K562 (cell line): ENCODE measurements around the gene MCU. TPM values are rescaled to one million over a fixed set of nuclear protein-coding genes. Genes with fewer than 3 reads are reported as not detected.
A peak's percentile ranks its signal among the peaks of the same experiment; 100 is the strongest.

ENCODE experiments used
- ATAC-seq: fragments of 200-7000 bp; cut with Tn5 transposase; 3 replicates; pipeline ENCODE4 v1.9.1; 2020; ENCODE audit warnings: moderate library complexity
- BruUV-seq: library from RNA; stranded (reverse); fragments of 400-500 nt; replicated peaks from 2 replicates; lab custom pipeline; 2021; lab: Mats Ljungman, UMichigan
- CTCF ChIA-PET: fragments of 300-600 bp; formaldehyde crosslinking; extraction: SDS; loops from one replicate; lab custom pipeline; 2021; ENCODE audit warnings: low intra/inter-chr PET ratio; lab: Yijun Ruan, JAX
- POLR2A ChIA-PET: fragments of 300-600, 350-650 bp; sonication (Branson Sonifier 250); formaldehyde crosslinking; extraction: SDS; loops from one replicate; lab custom pipeline; 2021; ENCODE audit warnings: antibody characterized with exemption, inconsistent platforms; lab: Yijun Ruan, JAX
- DNase-seq, 4 experiments: peaks; one replicate each; pipeline versions ENCODE4 v3.0.0 to v3.0.0-alpha.2; 2011 to 2018; ENCODE audit warnings: low spot score in 3 of 4, mixed read lengths in 3 of 4; ENCODE audit errors: extremely low read depth in 1 of 4
- FAIRE-seq: peaks from 2 replicates; lab custom pipeline; 2011; peaks lifted over from hg19 to GRCh38; lab: Jason Lieb, UNC
- H2AFZ ChIP-seq: 2 replicates; pipeline ENCODE4 v1.6.0; 2011; ENCODE audit warnings: low read depth, low read length, control low read depth, inconsistent platforms
- H3K27ac ChIP-seq: fragments of 200-600 bp; 3 replicates; pipeline ENCODE4 v1.8.0; 2011; ENCODE audit warnings: low read depth, mild to moderate bottlenecking, control low read depth, inconsistent platforms, low read length, moderate library complexity, mixed read lengths; ENCODE audit errors: extremely low read depth
- H3K27me3 ChIP-seq, 2 experiments: fragments of 300-600 bp in 1 of 2; 2 replicates in 1 of 2; 3 replicates in 1 of 2; pipeline versions ENCODE4 v1.6.0 to v1.8.0; 2011; ENCODE audit warnings: inconsistent platforms in 2 of 2, low read length in 2 of 2, mild to moderate bottlenecking in 1 of 2, mixed read lengths in 1 of 2, moderate library complexity in 1 of 2; ENCODE audit not compliant: control insufficient read depth in 2 of 2, insufficient read depth in 2 of 2
- H3K36me3 ChIP-seq: fragments of 300-600 bp; 3 replicates; pipeline ENCODE4 v1.8.0; 2011; ENCODE audit warnings: mild to moderate bottlenecking, low read length, inconsistent platforms; ENCODE audit not compliant: control insufficient read depth, insufficient read depth
- H3K4me1 ChIP-seq, 2 experiments: fragments of 200-600 bp in 1 of 2; replicated peaks in 1 of 2; 2 replicates in 1 of 2; 3 replicates in 1 of 2; pipeline versions ENCODE4 v1.5.1 to v1.8.0; 2011; ENCODE audit warnings: inconsistent platforms in 2 of 2, low read length in 2 of 2, mild to moderate bottlenecking in 1 of 2, mixed read lengths in 1 of 2, moderate library complexity in 1 of 2; ENCODE audit not compliant: control insufficient read depth in 2 of 2, insufficient read depth in 2 of 2
- H3K4me2 ChIP-seq: 2 replicates; pipeline ENCODE4 v1.6.1; 2011; ENCODE audit warnings: low read length, control low read depth, inconsistent platforms, mixed read lengths; ENCODE audit not compliant: insufficient read depth
- H3K4me3 ChIP-seq: fragments of 200-600 bp; sonication (generic), shearing (Covaris generic); 2 replicates; pipeline ENCODE4 v1.5.1; 2016; ENCODE audit warnings: control low read depth, inconsistent platforms
- H3K79me2 ChIP-seq: fragments of 200-600 bp; 3 replicates; pipeline ENCODE4 v1.8.0; 2011; ENCODE audit warnings: low read length, inconsistent platforms; ENCODE audit not compliant: control insufficient read depth, insufficient read depth
- H3K9ac ChIP-seq, 2 experiments: 2 replicates each; pipeline versions ENCODE4 v1.6.0 to v1.6.1; 2011; ENCODE audit warnings: low read depth in 2 of 2, low read length in 2 of 2, control low read depth in 1 of 2, inconsistent platforms in 1 of 2, mild to moderate bottlenecking in 1 of 2, mixed read lengths in 1 of 2; ENCODE audit not compliant: insufficient read depth in 1 of 2
- H3K9me1 ChIP-seq: one replicate; pipeline ENCODE4 v1.6.0; 2011; ENCODE audit warnings: inconsistent platforms, mild to moderate bottlenecking, low read length, moderate library complexity; ENCODE audit not compliant: control insufficient read depth, insufficient read depth
- H3K9me3 ChIP-seq: replicated peaks from 2 replicates; pipeline ENCODE4 v1.5.1; 2011; ENCODE audit warnings: low read depth, low read length, inconsistent platforms; ENCODE audit not compliant: control insufficient read depth, insufficient read depth
- H4K20me1 ChIP-seq: replicated peaks from 2 replicates; pipeline ENCODE4 v1.6.1; 2011; ENCODE audit warnings: low read length, inconsistent platforms, mixed read lengths; ENCODE audit not compliant: control insufficient read depth, insufficient read depth
- BCOR ChIP-seq: fragments of 450-650 bp; IDR thresholded peaks from 2 replicates; pipeline ENCODE4 v1.6.1; 2016
- CCNT2 ChIP-seq: IDR thresholded peaks from 2 replicates; pipeline ENCODE4 v1.6.1; 2011; ENCODE audit warnings: borderline replicate concordance, low read depth, mild to moderate bottlenecking, moderate library complexity, mixed read lengths, low read length; ENCODE audit not compliant: insufficient read length; ENCODE audit errors: extremely low read depth
- DMBX1 ChIP-seq: fragments of 250-450 bp; sonication (Bioruptor Pico); IDR thresholded peaks from 2 replicates; pipeline ENCODE4 v1.8.0; 2022; ENCODE audit warnings: inconsistent platforms, mild to moderate bottlenecking, moderate library complexity, borderline replicate concordance
- GABPB1 ChIP-seq: sonication (generic); formaldehyde crosslinking; IDR thresholded peaks from 2 replicates; pipeline ENCODE4 v1.8.0; 2022; ENCODE audit warnings: mild to moderate bottlenecking, missing genetic modification reagents
- GATAD2A ChIP-seq: fragments of 450-650 bp; IDR thresholded peaks from 2 replicates; pipeline ENCODE4 v1.6.1; 2017
- ID3 ChIP-seq, 2 experiments: fragments of 250-450 bp in 1 of 2; fragments of 450-650 bp in 1 of 2; sonication (Bioruptor Pico) in 1 of 2; IDR thresholded peaks; 2 replicates each; pipeline versions ENCODE4 v1.6.1 to v1.8.0; 2016 to 2021; ENCODE audit warnings: mild to moderate bottlenecking in 2 of 2, moderate library complexity in 2 of 2, missing compliant biosample characterization in 1 of 2, missing genetic modification characterization in 1 of 2
- KDM2B ChIP-seq: fragments of 250-450 bp; sonication (Bioruptor Pico); IDR thresholded peaks from 2 replicates; pipeline ENCODE4 v1.8.0; 2021; ENCODE audit warnings: mild to moderate bottlenecking, moderate library complexity
- PBX2 ChIP-seq, 2 experiments: IDR thresholded peaks in 1 of 2; conservative IDR thresholded peaks in 1 of 2; 2 replicates each; pipeline ENCODE4 v1.6.1; 2016; ENCODE audit warnings: low read depth in 2 of 2, mild to moderate bottlenecking in 1 of 2, missing compliant biosample characterization in 1 of 2, missing genetic modification characterization in 1 of 2, moderate library complexity in 1 of 2
- TEAD4 ChIP-seq, 2 experiments: sonication (generic) in 1 of 2; formaldehyde crosslinking in 1 of 2; IDR thresholded peaks; 2 replicates each; pipeline versions ENCODE4 v1.6.1 to v1.8.0; 2012 to 2022; ENCODE audit warnings: borderline replicate concordance in 1 of 2, inconsistent platforms in 1 of 2, low read length in 1 of 2, mild to moderate bottlenecking in 1 of 2, missing genetic modification reagents in 1 of 2
- TSHZ1 ChIP-seq: fragments of 250-450 bp; sonication (Bioruptor Pico); IDR thresholded peaks from 2 replicates; pipeline ENCODE4 v1.4.0; 2020; ENCODE audit warnings: mild to moderate bottlenecking, moderate library complexity
- ZBTB12 ChIP-seq: fragments of 250-450 bp; sonication (Bioruptor Pico); IDR thresholded peaks from 2 replicates; pipeline ENCODE4 v1.4.0; 2020
- ZKSCAN8 ChIP-seq: fragments of 200-800 bp; sonication (Bioruptor generic); IDR thresholded peaks from 2 replicates; pipeline ENCODE4 v1.6.1; 2016; ENCODE audit warnings: missing genetic modification characterization, missing compliant biosample characterization
- WGBS: fragments of 100-300 bp; shearing (Covaris generic); methylation state at CpG from one replicate; pipeline ENCODE4 v1.1.6; 2016; ENCODE audit warnings: low coverage, mixed read lengths; ENCODE audit not compliant: insufficient coverage; ENCODE audit errors: missing lambda C conversion rate; 5-methylcytosine and 5-hydroxymethylcytosine counted together
- in situ Hi-C: fragments of 300-500 bp; cut with MboI; formaldehyde crosslinking; loops from 4 replicates; pipeline ENCODE4 v1.15.0; 2018; ENCODE audit warnings: inconsistent platforms, mixed read lengths
- intact Hi-C: fragments of 100-400 bp; cut with micrococcal nuclease; formaldehyde crosslinking; loops from 2 replicates; pipeline ENCODE4 v1.14.2; 2022
- polyA plus RNA-seq, 8 experiments: library from polyadenylated mRNA; depleted of rRNA in 4 of 8; stranded (reverse) in 5 of 8; unstranded in 3 of 8; fragments of >200 nt; fragmentation: Nextera tagmentation in 2 of 8; fragmentation: Illumina TruSeq in 1 of 8; extraction: Ambion mirVana in 2 of 8; extraction: Trizol in 1 of 8; gene quantifications; 2 replicates each; pipeline versions ENCODE4 v1.2.1 to v1.2.3, GENCODE V29; 2011 to 2014; ENCODE audit warnings: inconsistent platforms in 1 of 8, missing spikeins in 1 of 8
- total RNA-seq, 7 experiments: library from RNA; depleted of rRNA in 6 of 7; stranded (reverse); fragments of >200 nt in 6 of 7; fragmentation: Illumina TruSeq in 2 of 7; extraction: Trizol in 2 of 7; gene quantifications; 2 replicates each; pipeline versions ENCODE4 v1.2.1 to v1.2.3, GENCODE V29; 2011 to 2021; ENCODE audit warnings: low replicate concordance in 1 of 7

Gene MCU
- total and polyA plus RNA-seq, 9 of the 15 experiments (the other 6 are each of a cell fraction or from before 2014, with no cell fraction given), result 8.2 to 88.8 (median 21.3) TPM

- H3K4me3 ChIP-seq, result no peak overlapping the region
- ATAC-seq (peak; percentile 85), FAIRE-seq (peak; percentile 63), DNase-seq (peak in 2 of 4 experiments; percentile 60 to 73)
- no TSS peak for BruUV-seq
- intact Hi-C loops (no loop called here), in situ Hi-C loops (loop anchor here (10.0 kb wide), 1 partner anchor 613 kb away; the partner anchor contains the start of gene DDIT4)
- H3K27me3 ChIP-seq, result no peaks in the 10 kb centered on the region
- H3K79me2 ChIP-seq, result no peaks in the 10 kb centered on the region
- H3K9me1 ChIP-seq, result no peaks in the 10 kb centered on the region
- ChIA-PET POLR2A (interaction anchor here (0.6 to 1.1 kb wide), 4 partner anchors 12 to 747 kb away, joined by 3 to 4 read pairs (median 4); no protein-coding TSS in a partner anchor), CTCF (no interaction called here)
- H4K20me1 ChIP-seq, result no peaks in the 10 kb centered on the region
- no peaks in the 10 kb centered on the region for H3K36me3 ChIP-seq
- H3K4me1 ChIP-seq, result peaks cover 0 to 27% of the 10 kb centered on the region in 2 experiments; a peak in 3 of 5 replicates
- H3K9me3 ChIP-seq, result no peaks in the 10 kb centered on the region
- H2AFZ ChIP-seq, result peak overlapping the region; percentile 54; the same call in 1 of the 2 replicates
- peak overlapping the region in 1 of 2 experiments; percentile 15; a peak in 1 of 4 replicates for H3K9ac ChIP-seq
- 22% methylated on average over 7 of the region's 7 CpGs for WGBS
- H3K27ac ChIP-seq, result peak overlapping the region; percentile 44; the same call in 2 of the 3 replicates
- no peak overlapping the region; the same call in 1 of the 2 replicates for H3K4me2 ChIP-seq
- no peak for TF ChIP-seq KDM2B (CRISPR knock-in tag)
- peak; percentile 62 for TF ChIP-seq TEAD4 (IDR thresholded peaks at IDR 0.05; ENCODE audit: low read length)
- no peak for TF ChIP-seq TEAD4 (CRISPR knock-in tag; IDR thresholded peaks at IDR 0.05; ENCODE audit: borderline replicate concordance)
- TF ChIP-seq GABPB1 (CRISPR knock-in tag), result no peak
- TF ChIP-seq GATAD2A, result no peak
- 0 out of 2 replicates have a peak, but pooled peaks have one; percentile 33 for TF ChIP-seq ID3 (CRISPR knock-in tag; IDR thresholded peaks at IDR 0.05)
- TF ChIP-seq ID3 (tag; IDR thresholded peaks at IDR 0.05), result peak; percentile 99
- no peak for TF ChIP-seq PBX2 (CRISPR knock-in tag; IDR thresholded peaks at IDR 0.05; ENCODE audit: low read depth)
- peak; percentile 78 for TF ChIP-seq PBX2 (tag; conservative IDR thresholded peaks at IDR 0.05; ENCODE audit: low read depth)
- TF ChIP-seq ZKSCAN8 (CRISPR knock-in tag), result peak; percentile 67; the same call in 1 of the 2 replicates
- no peak for TF ChIP-seq CCNT2
- peak; percentile 98 for TF ChIP-seq DMBX1
- no peak for TF ChIP-seq BCOR
- no peak for TF ChIP-seq TSHZ1
- 0 out of 2 replicates have a peak, but pooled peaks have one; percentile 22 for TF ChIP-seq ZBTB12 (CRISPR knock-in tag)
Observed at GRCh38 chr10:72888151-72888638, 196.3 kb downstream of the MCU start.
